Common myeloid progenitor, CD34-positive (primary cell): Measurements from ENCODE around the gene EFCAB6.

Source experiments
- CTCF ChIA-PET: fragments of 350-600 bp; sonication (Branson Sonifier 250); formaldehyde crosslinking; loops from one replicate; lab custom pipeline; 2021; ENCODE audit warnings: antibody characterized with exemption; lab: Charles Lee
- POLR2A ChIA-PET: fragments of 350-600 bp; sonication (Branson Sonifier 250); formaldehyde crosslinking; loops from one replicate; lab custom pipeline; 2021; ENCODE audit warnings: antibody characterized with exemption; lab: Charles Lee
- DNase-seq, 3 donors: peaks; one replicate each; pipeline versions ENCODE4 v3.0.0 to v3.0.0-alpha.2; 2013
- H3K27ac ChIP-seq, 2 experiments: 1 replicate in 1 of 2; 2 replicates in 1 of 2; pipeline ENCODE4 v1.7.0; 2013; ENCODE audit warnings: inconsistent platforms in 2 of 2, low read length in 2 of 2, mild to moderate bottlenecking in 2 of 2, low read depth in 1 of 2, moderate library complexity in 1 of 2; ENCODE audit not compliant: severe bottlenecking in 2 of 2, insufficient read depth in 1 of 2, poor library complexity in 1 of 2
- H3K27me3 ChIP-seq, 5 experiments: replicated peaks in 2 of 5; 1 replicate in 3 of 5; 2 replicates in 2 of 5; pipeline versions ENCODE4 v1.6.1 to v1.7.0; 2013; ENCODE audit warnings: low read length in 4 of 5, mild to moderate bottlenecking in 2 of 5, moderate library complexity in 2 of 5, inconsistent platforms in 1 of 5; ENCODE audit not compliant: insufficient read depth in 5 of 5, control insufficient read depth in 4 of 5
- H3K36me3 ChIP-seq, 4 experiments: 1 replicate in 2 of 4; 2 replicates in 2 of 4; pipeline versions ENCODE4 v1.6.1 to v1.7.0; 2013; ENCODE audit warnings: low read length in 3 of 4, control low read depth in 1 of 4, mild to moderate bottlenecking in 1 of 4; ENCODE audit not compliant: control insufficient read depth in 4 of 4, insufficient read depth in 4 of 4
- H3K4me1 ChIP-seq, 4 experiments: 1 replicate in 3 of 4; 2 replicates in 1 of 4; pipeline versions ENCODE4 v1.6.1 to v1.7.1; 2013; ENCODE audit warnings: low read length in 3 of 4, mild to moderate bottlenecking in 3 of 4, control low read depth in 1 of 4, inconsistent platforms in 1 of 4, moderate library complexity in 1 of 4; ENCODE audit not compliant: control insufficient read depth in 4 of 4, insufficient read depth in 4 of 4; ENCODE audit errors: control extremely low read depth in 1 of 4
- H3K4me3 ChIP-seq, 7 experiments: 1 replicate in 4 of 7; 2 replicates in 3 of 7; pipeline versions ENCODE4 v1.5.1 to v1.7.0; 2013; ENCODE audit warnings: mild to moderate bottlenecking in 7 of 7, low read length in 6 of 7, moderate library complexity in 6 of 7, inconsistent platforms in 2 of 7, low read depth in 2 of 7, control low read depth in 1 of 7; ENCODE audit not compliant: insufficient read depth in 4 of 7, control insufficient read depth in 1 of 7; ENCODE audit errors: extremely low read depth in 1 of 7
- H3K9me3 ChIP-seq, 5 experiments: 1 replicate in 4 of 5; 2 replicates in 1 of 5; pipeline versions ENCODE4 v1.6.1 to v1.7.1; 2013; ENCODE audit warnings: low read length in 4 of 5, mild to moderate bottlenecking in 2 of 5, inconsistent platforms in 1 of 5, low read depth in 1 of 5, moderate library complexity in 1 of 5; ENCODE audit not compliant: control insufficient read depth in 4 of 5, insufficient read depth in 2 of 5; ENCODE audit errors: control extremely low read depth in 1 of 5
- WGBS: methylation state at CpG from one replicate; pipeline ENCODE4 v1.1.5; 2013; ENCODE audit not compliant: insufficient coverage; 5-methylcytosine and 5-hydroxymethylcytosine counted together

EFCAB6 gene

DNA sequence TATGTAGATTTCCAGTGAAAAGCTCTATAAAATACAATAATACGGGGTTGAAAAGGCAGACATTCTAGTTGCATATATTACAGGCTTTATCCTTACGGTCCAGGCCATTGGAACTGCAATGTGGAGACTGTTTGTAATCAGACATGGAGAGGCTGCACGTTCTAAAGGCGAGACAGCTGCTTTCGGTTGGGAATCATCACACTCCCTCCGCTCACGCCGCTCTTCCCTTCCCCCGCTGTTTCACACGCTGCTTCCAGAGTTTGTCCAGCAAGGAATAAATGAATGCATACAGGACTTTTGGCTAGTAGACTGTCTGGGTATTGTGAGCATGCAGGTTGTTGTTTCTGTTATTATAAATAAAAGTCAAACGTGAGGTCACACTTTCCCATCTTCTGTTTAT is 13.5 kb upstream of the EFCAB6 start:
- H3K9me3 ChIP-seq: no peaks in the 10 kb centered on the region
- H3K27me3 ChIP-seq: peaks cover 0 to 19% (median 2%) of the 10 kb centered on the region in 5 experiments
- no peaks in the 10 kb centered on the region for H3K4me1 ChIP-seq
- 97% methylated on average over 7 of the region's 11 CpGs for WGBS
- no peak for DNase-seq
- POLR2A ChIA-PET: no interaction called here
- no peaks in the 10 kb centered on the region for H3K36me3 ChIP-seq
- H3K27ac ChIP-seq: no peak overlapping the region
- CTCF ChIA-PET: no interaction called here
- H3K4me3 ChIP-seq: no peak overlapping the region

DNA sequence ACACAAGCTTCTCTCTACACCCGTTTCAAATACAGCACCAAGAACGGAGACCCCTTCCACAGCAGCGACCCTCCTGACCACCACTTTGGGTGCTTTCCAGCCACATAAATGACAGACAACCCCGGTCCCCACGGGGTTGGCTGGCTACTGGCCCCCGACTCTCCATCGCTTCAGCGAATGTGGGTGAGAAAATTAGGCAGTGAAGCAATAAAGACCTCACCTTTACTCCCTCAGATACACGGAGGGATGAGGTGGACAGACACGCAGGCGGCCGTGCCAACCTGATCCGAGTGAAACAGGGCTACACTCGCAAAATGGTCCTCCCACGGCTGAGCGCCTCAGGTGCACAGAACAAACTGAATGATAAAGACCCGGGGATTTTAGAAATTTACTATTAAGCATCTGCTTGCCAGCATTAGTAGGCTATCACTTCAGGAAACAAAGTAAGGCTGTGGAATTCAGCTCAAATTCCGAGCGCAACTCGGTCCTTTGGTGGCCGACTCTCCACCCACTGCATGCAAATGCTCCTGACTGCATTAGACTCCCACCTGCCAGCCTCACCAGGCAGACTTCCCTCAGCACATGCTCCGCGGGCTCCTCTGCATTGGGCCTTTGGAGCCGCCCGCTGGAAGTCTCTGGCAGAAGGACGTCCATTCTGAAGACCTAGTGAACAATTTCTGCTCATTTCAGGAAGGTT is 12.8 kb upstream of the EFCAB6 start:
- H3K27ac ChIP-seq: no peak overlapping the region
- ChIA-PET CTCF (no interaction called here), POLR2A (no interaction called here)
- H3K9me3 ChIP-seq: no peaks in the 10 kb centered on the region
- 95% methylated on average over 21 of the region's 26 CpGs for WGBS
- H3K27me3 ChIP-seq: peaks cover 0 to 19% (median 2%) of the 10 kb centered on the region in 5 experiments
- no peaks in the 10 kb centered on the region for H3K36me3 ChIP-seq
- no peak overlapping the region for H3K4me3 ChIP-seq
- no peak for DNase-seq
- H3K4me1 ChIP-seq: no peaks in the 10 kb centered on the region

DNA sequence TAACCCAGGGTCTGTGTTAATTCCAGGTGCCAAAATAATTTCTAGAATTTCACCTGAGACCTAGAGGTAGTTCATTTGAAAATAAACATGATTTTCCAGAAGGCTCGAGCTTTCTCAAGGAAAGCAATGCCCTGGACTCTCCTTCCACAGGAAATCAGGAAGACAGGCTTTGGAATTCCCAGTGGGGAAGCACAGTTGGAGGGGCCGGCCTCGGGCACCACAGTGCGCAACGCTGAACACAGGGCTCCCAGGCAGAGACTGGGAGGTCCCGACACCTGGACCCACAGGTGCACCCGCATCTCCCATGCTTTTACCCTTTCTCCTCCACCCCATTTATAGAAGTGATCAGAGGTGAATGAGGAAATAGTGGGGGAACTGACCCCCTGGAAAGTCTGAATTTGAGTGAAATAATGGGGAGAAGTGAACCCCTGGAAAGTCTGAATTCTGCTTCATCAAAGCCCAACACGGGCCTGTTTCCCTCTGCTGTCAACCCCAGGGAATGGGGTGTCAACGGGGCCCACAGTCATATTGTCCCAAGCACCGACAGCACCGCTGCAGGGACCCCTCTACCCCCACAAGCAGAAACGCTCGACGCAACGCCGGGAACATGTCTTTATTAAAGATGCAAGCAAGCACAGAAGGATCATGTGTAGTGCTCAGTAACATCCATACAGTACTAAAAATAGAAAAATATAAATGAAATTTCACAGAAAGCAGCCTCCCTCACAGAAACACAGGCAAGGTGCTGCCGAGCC is 12.0 kb upstream of the EFCAB6 start:
- Histone ChIP-seq H3K27ac (no peak overlapping the region), H3K4me1 (no peaks in the 10 kb centered on the region), H3K9me3 (no peaks in the 10 kb centered on the region), H3K4me3 (no peak overlapping the region), H3K27me3 (peaks cover 0 to 19% (median 2%) of the 10 kb centered on the region in 5 experiments), H3K36me3 (no peaks in the 10 kb centered on the region)
- ChIA-PET POLR2A (no interaction called here), CTCF (no interaction called here)
- DNase-seq: no peak
- 89% methylated on average over 4 of the region's 17 CpGs for WGBS

DNA sequence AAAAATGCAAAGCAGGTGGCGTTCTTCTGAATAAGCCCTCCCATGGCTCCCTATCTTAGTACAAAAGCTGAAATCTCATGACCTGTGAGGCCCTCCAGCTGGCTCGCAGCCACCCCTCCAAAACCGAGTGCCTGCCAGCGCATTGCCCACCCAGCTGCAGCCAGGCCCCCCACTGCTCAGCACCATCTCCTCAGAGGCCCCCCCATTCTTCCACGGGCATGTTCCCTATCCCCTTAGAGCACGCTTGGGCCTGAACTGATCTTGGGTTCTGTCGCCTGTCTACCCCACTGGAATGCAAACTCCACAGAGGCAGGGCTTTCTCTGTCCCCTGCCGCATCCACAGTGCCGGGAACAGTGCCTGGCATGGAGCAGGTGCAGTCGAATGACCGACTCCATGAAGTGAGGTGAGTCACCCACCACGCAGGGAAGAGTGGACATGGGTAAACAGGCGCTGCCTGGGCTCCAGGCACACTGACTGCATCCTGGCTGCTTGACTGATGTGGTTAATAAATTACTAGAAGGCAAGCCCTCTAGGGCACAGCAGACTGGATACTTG is 11.3 kb upstream of the EFCAB6 start:
- no peak overlapping the region for H3K27ac ChIP-seq
- ChIA-PET CTCF (no interaction called here), POLR2A (no interaction called here)
- H3K4me3 ChIP-seq: no peak overlapping the region
- 87% methylated on average over 13 of the region's 13 CpGs for WGBS
- DNase-seq: no peak
- H3K27me3 ChIP-seq: peaks cover 0 to 19% (median 2%) of the 10 kb centered on the region in 5 experiments
- no peaks in the 10 kb centered on the region for H3K4me1 ChIP-seq
- no peaks in the 10 kb centered on the region for H3K36me3 ChIP-seq
- H3K9me3 ChIP-seq: no peaks in the 10 kb centered on the region

DNA sequence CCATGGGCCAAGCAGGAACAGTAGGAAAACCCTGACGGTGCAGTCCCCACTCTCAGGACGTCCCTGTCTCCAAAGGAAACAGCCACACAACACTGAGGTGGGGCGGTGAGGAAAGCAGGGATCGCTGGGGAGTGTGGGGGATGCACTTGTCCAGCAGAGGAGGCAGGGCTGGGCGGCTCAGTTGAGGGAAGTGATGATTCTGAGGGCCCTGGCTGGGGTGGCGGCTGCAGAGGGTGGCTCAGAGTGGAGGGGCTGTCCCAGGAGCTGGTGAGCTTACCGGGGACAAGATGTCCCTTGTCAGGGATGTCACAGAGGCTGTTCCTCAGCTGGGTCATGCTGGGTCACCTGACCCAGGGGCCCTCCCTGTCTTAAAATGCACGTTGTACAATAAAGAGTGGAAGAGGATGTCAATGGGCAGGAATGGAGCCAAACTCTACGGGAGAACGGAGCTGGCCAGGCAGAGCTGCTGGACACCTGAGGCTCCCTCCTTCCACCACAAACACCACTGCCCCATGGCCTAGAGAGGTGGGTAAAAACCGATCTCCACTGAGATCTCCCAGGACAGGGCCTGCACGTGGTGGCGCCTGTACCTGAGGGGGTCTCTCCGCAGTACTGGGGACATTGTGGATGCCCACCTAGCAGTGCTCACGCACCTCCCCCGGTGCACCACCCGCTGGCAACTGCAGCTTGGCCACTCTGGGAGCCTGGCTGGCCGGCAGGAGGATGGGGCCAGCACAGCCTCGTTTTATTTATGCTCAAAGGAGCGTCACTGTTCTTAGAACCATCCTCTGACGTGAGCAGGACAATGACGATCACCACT is 9.7 kb upstream of the EFCAB6 start:
- Histone ChIP-seq H3K27me3 (peaks cover 0 to 19% (median 2%) of the 10 kb centered on the region in 5 experiments), H3K4me1 (no peaks in the 10 kb centered on the region), H3K36me3 (no peaks in the 10 kb centered on the region), H3K4me3 (no peak overlapping the region), H3K9me3 (no peaks in the 10 kb centered on the region), H3K27ac (no peak overlapping the region)
- POLR2A ChIA-PET: no interaction called here
- whole genome bisulfite sequencing: 82% methylated on average over 19 of the region's 22 CpGs
- CTCF ChIA-PET: no interaction called here
- DNase-seq: no peak

DNA sequence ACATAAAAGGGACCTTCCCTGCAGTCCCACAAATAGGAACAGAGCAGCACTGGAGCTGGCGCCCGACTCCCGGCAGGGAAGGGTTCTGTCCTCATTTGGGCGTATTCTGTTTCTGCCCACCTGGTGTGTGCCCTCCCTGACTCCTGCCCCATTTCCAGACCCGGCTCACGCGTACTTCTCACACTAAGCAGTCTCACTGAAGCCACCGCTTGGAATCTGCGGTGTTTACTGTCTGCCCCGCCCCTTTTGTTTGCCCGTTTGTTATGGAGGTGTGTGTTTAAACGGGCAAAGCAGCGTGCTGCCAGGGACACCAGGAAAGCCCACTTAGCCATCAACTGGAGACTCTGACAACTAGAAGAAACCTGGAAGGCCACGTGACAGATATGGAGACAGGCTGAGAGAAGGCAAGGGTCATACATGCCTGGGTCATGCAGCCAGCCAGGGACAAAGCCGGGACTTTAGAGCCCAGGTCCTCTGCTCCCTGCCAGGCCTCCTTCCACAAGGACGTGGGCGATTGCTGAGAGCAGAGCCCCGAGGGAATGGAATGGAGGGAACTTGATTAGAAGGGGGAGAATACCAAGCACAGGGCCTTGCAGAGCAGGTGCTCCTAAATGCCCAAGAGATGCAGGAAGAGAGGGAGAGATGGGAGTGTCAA is 8.7 kb upstream of the EFCAB6 start:
- WGBS: 81% methylated on average over 15 of the region's 18 CpGs
- Histone ChIP-seq H3K4me1 (no peaks in the 10 kb centered on the region), H3K36me3 (no peaks in the 10 kb centered on the region), H3K27me3 (peaks cover 0 to 19% (median 2%) of the 10 kb centered on the region in 5 experiments), H3K4me3 (no peak overlapping the region), H3K27ac (no peak overlapping the region), H3K9me3 (no peaks in the 10 kb centered on the region)
- no peak for DNase-seq
- ChIA-PET CTCF (no interaction called here), POLR2A (no interaction called here)
